HT-29 (cell line): ENCODE measurements around the gene POLR2J. TPM values are rescaled to one million over a fixed set of nuclear protein-coding genes. Genes with fewer than 3 reads are reported as not detected.
"Not testable (repeated sequence)": the region's sequence is repeated elsewhere in the genome, so short reads cannot be mapped to it uniquely, and the experiment has no call there.

Experiments
- DNase-seq: peaks from one replicate; pipeline ENCODE4 v3.0.0-alpha.2; 2015; ENCODE audit warnings: low spot score
- total RNA-seq: library from RNA; depleted of rRNA; stranded (reverse); fragments of >200 nt; shearing (Covaris generic); gene quantifications from 2 replicates; pipeline ENCODE4 v1.2.3, GENCODE V29; 2014

POLR2J gene
- total RNA-seq, 1 experiment from 2014 or later = 96.9 TPM

DNA sequence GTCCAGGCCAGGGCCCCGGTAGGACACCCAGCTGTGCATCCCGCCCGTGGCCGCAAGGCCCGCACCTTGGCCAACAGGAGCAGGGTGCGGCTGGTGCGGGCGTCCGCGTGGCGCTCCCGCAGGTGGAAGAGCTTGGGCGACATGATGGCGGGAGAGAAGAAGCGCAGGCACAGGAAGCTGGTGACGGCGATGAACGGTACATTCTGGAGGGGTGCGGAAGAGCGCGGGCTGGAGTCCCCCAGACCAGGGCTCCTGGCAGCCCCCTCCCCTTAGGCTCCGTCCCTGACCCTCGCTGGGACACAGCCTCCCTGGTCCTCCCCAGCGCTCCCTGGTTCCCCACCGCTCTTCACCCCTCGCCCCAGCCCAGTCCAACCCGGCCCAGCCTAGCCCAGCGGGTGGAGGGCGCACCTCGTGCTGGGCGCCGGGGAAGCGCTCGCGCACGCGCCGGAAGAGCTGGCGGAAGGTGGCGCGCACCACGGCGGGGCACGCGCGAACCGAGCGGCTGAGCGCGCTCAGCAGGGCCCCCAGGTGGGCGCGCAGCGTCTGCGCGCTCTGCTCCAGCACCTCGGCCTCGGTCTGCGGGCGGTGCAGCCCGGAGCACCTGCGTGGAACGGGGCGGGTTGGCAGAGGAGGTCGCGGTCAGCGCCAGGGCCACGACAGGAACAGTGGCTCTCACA is 15.9 kb upstream of the POLR2J start:
- not testable (repeated sequence) for DNase-seq

DNA sequence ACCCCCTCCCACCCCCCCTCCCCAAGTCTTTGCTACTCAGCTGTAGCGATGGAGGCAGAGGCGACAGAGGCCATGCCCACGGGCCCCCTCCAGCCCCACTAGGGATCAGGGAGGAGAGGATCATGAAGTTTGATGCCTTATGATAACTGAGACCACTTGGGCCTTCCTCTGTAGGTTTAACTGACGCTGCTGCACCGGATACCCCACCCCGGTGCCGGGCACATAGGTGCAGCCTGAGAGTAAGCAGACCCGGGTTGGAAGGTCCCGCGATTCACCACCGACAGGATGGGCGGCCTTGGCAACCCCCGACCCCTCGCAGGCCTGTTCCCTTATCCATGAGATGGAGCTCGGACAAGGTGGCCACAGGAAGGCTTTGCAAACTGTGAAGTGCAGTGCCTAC is 15.3 kb upstream of the POLR2J start:
- not testable (repeated sequence) for DNase-seq

DNA sequence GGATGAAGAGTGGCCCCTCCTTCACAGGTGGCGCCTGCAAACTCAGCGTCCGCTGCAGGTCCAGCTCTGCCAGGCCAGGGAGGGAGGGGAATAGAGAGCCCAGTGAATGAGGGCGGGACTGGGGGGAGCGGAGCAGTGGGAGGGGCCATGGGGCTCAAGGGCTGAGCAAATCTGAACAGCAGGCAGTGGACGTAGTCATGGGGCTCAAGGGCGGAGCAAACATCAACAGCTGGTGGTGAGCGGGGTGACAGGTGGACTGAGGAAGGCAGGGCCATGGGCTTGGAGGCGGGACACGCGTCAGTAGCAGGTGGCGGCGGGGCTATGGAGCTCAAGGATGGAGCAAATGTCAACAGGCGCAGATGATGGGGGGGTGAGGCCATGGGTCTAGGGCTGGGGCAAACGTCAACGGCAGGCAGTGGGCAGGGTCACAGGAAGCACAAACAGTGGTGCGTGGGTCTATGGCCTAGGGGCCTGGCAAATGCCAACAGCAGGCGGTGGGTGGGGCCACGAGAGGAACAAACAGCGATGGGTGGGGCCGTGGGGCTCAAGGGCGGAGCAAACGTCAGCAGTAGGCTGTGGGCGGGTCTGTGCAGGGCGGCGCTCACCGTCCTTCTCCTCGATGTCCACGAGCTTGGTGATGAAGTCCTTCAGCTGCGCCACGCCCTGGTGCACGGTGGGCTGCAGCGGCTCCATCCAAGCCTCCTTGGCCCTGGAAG is 14.7 kb upstream of the POLR2J start:
- not testable (repeated sequence) for DNase-seq

DNA sequence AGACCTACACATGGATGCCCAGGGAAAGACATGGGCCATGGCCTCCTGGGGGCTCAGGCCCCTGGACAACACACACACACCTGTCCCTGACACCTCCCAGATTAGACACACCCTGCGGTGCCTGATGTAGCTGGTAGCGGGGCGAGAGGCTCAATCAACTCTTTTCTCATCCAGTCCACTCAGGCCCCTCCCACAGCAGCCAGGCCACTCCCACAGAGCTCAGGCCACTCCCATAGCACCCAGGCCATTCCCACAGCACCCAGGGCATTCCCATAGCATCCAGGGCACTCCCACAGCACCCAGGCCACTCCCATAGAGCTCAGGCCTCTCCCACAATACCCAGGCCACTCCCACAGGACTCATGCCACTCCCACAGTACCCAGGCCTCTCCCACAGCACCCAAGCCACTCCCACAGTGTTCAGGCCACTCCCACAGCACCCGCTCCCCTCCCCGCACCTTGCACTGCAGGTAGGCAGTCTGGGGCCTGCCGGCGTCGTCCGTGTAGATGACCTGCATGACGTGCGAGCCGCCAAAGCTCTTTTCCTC is 11.9 kb upstream of the POLR2J start:
- DNase-seq = not testable (repeated sequence)

DNA sequence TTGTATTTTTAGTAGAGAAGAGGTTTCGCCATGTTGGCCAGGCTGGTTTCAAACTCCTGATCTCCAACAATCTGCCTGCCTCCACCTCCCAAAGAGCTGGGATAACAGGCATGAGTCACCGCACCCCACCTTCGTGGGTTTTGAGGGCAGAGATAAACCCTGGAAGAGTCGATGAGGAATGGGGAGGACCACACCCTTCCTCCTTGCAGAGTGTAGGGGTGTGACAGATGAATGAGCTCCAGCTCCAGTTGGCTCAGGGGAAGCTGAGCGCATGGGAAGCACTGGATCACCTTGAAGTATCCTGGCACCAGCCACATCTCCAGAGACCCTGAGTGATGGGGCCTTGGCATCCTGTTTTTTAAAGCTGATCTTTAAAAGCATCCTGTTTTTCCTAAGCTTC is 5.6 kb upstream of the POLR2J start:
- not testable (repeated sequence) for DNase-seq

DNA sequence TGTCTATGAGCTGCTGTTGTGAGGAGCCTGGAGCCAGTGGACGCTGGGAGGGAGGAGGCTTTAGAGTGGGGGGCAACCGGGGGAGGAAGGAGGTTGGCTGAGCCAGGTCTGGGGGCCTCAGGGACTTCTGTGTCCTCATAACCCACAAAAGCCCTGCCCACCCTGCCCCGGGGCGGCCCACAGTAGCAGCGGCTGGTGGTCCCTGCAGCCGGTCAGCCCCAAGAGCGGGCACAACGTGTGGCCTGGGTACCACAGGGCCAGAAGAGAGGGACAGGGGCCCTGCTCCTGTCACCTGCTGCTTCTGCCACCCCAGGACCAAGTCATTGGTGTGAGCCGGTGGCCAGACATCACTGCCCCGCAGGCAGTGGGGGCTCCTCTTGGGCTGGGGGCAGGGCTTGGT is 3.2 kb upstream of the POLR2J start:
- DNase-seq = not testable (repeated sequence)

DNA sequence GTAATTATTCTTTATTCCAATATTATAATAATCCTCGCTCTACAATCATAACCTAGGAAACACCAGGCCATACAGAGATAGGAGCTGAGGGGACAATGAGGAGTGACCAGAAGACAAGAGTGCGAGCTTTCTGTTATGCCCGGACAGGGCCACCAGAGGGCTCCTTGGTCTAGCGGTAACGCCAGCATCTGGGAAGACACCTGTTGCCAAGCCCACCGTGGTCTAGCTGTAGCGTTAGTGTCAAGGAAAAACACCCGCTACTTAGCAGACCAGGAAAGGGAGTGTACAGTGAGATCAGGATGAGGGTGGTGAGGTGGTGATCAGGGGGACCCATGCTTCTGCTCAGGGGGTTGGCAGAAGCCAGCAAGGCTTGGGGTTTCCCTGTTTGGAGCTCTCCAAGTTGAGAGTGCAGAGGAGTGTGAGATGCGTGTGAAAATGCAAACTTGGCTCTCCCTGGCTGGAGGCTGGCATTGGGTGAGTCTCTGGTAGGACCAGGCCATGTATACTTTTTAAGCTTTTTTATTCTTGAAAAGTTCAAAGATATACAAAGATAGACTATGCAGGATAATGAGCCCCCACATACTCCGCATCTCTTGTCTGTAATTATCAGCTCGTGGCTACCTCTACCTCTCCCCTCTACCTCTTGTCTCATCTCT is 1.4 kb upstream of the POLR2J start:
- DNase-seq = not testable (repeated sequence)

DNA sequence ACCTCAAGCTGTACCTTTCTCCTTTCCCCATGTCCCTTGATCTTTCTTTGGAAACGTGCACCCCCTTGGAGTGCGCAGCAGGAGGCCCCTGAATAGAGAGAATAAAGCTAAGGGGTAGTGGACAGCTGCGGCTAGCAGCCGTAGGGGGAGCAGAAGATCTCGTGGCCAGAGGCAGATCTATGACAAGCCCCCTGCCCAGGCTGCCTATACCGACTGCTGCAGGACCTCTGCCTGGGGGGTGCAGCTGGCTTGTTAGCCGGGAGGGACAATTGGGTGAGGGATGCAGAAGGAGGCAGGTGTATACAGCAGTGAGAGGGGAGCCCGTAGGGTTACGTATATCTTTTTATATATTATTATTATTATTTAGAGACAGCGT is 475 bp upstream of the POLR2J start:
- not testable (repeated sequence) for DNase-seq

DNA sequence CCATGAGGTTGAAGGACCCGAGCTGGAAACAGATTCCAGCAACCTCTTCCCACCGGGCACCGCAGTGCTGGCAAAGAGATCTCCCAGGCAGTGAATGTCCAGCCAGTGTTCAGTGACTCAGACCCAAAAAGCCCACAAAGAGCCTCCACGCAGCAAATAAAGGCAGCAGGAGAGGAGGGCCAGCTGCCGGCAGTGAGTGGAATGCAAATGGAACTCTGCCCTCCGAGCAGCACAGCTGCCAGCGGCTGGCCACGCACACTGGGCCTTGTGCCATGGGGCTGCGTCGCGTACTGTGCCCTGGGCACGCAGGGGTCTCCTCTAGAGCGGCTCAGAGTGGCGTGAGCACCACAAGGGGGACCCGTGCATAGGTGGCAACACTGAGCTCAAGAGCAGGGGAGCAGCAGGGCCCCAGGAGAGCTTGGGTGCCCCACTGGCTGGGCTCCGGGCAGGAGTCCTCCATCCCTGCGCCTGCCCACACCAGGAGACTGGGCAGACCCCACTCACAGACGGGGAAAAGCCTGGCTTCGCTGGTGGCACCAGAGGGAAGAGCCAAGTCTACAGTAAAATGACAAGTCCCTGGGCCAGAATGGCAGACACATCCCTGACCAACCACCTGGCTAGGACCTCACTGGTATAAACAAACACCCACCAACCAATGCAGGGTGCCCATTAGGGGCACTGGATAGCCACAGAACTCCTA is 3.8 kb downstream of the POLR2J start:
- DNase-seq = not testable (repeated sequence)

DNA sequence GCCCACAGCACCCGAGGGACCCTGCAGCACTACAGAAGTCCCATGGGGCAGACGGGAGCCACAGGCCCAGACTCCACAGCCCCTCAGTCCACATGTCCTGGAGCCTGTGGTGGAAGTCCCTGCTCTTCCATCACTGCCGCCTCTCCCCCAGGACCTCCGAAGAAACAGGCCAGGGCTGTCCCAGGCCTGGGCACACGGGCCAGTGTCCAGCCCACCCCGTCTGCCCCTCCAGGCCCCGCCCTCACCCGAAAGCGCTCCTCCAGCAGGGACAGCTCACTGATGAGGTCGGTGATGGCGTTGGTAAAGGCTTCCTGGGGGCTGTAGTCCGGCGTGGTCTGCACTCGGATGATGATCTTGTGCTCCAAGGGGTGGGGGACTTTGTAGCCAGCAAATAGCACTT is 4.6 kb downstream of the POLR2J start:
- not testable (repeated sequence) for DNase-seq

DNA sequence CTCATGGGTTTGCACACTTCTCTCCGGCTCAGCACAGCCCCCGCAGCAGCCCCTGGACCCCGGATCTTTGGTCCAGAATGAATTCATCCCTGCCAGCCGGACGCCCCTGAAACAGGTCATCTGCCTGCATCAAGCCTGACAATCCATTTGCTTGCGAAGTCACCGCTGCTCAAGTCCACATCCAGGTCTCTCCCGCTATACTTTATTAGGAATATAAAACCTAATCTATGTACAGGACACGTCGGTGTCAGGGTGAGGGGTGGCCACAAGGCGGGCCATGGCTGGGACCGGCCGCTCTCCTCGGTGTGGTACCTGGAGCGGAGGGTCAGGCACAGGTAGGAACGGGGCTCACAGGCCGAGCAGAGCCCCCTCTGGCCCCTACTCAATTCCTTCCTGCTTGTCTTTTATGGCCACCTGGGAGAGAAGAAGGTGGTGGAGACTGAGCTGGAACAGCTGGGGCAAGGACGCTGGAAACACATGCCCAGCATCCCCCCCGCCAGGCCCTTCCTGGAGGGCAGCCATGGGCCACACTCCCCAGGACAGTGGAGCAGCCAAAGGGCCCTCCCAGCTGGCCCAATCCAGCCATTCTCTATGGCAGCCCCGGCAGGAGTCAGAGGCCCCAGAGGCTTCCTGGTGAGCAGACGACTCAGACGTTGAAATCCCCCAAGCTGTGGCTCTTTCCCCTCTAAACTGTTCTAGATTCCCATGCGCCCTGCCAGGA is 5.3 kb downstream of the POLR2J start:
- no peak for DNase-seq

DNA sequence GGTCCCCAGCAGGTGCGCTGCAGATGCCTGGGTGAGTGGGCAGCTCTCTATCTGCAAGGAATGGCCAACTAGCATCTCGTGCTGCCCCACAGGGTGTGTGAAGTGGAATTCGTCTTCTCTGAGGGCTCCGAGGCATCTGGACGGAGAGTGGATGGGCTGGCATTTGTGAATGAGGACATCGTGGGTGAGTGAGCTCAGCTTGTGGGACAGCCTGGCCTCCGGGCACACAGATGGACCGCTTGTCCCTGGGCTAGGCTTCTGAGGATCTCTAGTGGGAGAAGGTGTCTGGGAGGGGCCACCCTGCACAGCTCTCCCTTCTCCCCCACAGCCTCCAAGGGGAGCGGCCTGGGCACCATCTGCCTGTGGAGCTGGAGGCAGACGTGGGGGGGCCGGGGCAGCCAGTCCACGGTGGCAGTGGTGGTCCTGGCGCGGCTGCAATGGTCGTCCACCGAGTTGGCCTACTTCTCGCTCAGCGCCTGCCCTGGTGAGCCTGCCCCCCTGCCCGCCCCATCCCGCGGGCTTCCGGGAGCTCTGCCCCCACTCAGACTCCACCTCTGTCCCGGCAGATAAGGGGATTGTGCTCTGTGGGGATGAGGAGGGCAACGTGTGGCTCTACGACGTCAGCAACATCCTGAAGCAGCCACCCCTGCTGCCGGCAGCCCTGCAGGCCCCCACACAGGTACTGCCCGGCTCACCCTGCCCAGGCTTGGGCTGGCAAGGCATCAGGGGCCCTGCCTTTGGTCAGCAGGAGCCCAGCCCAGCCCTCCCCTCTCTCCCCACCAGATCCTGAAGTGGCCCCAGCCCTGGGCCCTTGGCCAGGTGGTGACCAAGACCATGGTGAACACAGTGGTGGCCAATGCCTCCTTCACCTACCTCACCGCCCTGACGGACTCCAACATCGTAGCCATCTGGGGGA is 6.3 kb downstream of the POLR2J start:
- DNase-seq = no peak

DNA sequence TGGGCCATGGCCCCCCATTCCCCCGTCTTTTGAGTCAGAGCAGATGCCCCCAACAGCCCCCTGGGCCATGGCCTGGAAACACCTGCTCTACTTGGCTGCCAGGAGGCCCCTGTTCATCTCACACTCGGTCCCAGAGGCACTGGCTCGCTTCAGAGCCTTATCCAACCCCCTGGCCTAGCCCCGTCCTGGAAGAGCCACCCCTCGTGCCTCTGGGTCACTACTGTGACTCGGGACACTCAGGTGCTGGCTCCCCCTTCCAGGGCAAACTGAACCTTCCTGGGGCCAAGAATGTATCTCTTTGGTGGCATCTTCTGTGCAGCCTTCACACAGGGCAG is 7.0 kb downstream of the POLR2J start:
- DNase-seq = no peak

DNA sequence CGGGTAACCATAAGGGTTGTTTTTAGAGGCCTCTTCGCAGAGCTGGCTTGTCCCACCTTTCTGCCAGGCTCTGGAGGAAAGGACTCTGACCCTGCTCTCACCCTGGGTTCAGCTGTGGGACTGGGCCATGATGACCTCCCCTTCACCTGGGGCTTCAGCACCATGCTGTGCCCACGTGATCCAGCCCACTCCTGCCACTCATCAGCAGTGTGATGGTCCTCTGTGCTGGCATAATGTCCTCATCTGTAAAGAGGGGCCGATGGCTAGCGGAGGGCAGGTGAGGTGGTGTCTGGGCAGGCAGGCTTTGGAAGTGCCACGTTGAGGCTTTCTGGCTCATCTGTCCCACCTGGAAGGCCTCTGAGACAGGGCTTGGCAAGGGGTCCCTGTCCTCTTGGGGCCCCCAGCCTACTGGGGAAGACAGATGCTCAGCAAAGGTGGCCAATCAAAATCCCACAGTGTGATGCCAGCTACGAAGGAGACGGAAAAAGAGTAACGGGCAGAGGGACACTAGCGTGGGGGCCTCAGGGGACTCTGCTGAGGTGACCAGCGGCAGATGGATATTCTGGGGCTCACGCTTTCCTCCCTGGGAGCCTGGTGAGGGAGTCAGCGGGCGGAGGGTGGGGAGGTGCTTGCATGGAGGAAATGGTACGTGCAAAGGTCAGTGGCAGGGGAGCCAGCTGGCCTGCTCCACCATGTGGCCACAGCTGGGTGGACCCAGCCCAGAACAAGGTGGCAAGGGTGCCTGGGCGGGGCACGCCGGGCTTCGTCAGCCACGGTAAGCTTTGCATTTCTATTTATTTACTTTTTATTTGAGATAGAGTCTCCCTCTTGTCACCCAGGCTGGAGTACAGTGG is 8.5 kb downstream of the POLR2J start:
- peak; percentile 61 for DNase-seq

DNA sequence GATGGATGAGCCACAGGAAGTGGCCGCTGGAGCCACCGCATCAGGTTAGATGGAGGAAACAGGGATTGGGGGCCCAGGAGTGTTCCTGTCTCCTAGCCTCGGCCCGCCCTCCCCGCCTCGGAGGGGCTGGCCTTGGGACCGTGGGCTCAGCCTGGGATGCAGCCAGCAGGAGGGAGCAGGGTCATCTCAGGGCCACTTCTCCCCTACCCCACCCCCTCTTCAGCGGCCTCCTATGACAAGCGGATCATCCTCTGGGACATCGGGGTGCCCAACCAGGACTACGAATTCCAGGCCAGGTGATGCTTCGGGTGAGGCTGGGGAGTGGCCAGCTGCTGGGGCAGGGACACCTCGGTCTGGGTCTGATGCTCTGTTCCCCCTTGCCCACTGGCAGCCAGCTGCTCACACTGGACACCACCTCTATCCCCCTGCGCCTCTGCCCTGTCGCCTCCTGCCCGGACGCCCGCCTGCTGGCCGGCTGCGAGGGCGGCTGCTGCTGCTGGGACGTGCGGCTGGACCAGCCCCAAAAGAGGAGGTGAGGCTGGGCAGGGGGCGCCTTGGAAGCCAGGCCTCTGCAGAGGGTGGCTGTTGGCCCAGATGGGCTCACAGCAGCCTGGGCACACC is 9.3 kb downstream of the POLR2J start:
- no peak for DNase-seq

DNA sequence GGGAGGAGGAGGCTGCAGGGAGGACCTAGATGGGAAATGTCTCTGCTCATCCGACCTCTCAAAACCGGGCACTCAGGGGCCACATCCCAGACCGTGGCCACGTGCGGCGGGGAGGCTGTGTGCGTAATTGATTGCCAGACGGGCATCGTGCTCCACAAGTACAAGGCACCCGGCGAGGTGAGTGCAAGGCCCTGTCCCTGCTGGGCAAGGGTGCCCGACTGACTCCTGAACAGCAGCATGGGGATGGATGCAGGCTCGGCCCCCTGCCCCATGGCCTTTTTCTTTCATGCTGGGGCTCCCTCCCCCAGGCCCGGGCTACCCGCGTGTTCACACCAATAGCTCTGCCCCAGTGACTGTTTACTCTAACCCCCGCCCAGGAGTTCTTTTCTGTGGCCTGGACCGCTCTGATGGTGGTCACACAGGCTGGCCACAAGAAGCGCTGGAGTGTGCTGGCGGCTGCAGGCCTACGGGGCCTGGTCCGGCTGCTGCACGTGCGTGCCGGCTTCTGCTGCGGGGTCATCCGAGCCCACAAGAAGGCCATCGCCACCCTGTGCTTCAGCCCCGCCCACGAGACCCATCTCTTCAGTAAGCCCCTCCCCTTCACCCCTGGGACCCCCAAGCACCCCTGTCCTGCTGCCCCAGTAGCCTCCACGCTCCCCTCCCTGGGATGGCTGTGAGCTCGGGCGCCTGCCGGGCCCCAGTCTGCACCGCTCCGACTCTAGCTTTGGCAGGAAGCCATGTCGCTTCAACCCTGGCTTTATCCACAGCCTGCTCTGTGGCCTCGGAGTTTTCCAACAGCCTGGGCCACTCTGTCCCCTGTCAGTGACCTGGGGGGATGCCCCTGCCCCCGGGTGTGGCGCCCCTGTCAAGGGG is 10.0 kb downstream of the POLR2J start:
- DNase-seq = no peak

DNA sequence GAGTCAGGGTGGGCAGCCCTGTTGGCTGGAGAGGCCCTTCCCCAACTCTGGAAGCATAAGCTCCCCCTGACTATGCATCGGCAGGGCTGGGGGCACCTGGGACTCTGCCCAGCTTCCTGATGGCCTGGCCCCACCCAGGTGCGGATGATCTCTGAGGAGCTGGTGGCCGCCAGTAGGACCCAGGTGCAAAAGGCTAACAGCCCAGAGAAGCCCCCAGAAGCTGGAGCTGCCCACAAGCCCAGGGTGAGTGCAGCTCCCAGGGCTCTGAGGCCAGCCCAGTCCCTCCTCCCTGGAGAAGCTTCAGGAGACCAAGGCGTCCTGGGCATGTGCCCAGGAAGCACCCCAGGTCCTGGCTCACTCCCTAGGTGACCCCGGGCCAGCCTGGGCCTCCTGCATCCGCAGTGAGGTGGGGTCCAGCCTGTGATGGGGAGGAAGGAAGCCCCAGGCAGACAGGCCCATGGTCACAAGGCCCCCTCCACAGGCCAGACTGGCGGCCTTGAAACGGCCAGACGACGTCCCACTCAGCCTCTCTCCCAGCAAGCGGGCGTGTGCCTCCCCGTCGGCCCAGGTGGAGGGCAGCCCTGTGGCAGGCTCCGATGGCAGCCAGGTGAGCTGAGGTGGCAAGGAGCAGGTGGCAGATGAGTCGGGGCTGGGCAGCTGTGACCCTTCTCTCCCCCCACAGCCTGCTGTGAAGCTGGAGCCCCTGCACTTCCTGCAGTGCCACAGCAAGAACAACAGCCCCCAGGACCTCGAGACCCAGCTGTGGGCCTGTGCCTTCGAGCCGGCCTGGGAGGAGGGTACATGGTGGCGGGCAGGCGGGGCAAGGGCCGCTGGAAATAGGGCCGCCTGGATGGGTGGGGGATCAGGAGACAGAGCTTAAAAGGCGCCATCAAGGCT is 10.9 kb downstream of the POLR2J start:
- no peak for DNase-seq
